ENCODE data around the gene MON2.

MON2 gene

DNA sequence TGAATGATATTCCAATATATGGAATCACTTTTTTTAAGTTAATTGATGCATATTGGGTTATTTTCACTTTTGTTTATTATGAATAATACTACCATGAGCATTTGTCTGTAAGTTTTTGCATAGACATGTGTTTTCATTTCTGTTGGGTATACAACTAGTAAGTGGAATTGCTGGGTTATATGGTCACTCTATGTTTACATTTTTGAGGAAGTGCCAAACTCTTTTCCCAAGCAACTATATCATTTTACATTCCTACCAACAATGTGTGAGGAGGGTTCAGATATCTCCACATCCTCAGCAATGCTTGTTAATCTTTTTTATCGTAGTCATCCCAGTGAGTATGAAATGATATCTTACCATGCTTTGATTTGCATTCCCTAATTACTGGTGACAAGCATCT is 64.0 kb downstream of the MON2 start:
- Histone ChIP-seq H3K36me3 (ENCODE audit: control insufficient read depth, insufficient read depth, low read length) (no peaks in the 10 kb centered on the region), H3K56ac (ENCODE audit: low read length) (no peak overlapping the region), H2BK15ac (replicated peaks; ENCODE audit: low read depth) (no peak overlapping the region), H2BK120ac (ENCODE audit: low read depth, low read length) (no peak overlapping the region), H4K8ac (ENCODE audit: low read depth, low read length) (no peak overlapping the region), H3K4me1 (ENCODE audit: control insufficient read depth, low read depth, low read length) (no peaks in the 10 kb centered on the region), H3K4ac (ENCODE audit: low read depth, low read length) (no peak overlapping the region), H2BK5ac (ENCODE audit: low read length) (no peak overlapping the region), H3K79me1 (ENCODE audit: low read length) (no peaks in the 10 kb centered on the region), H3K27ac (ENCODE audit: low read depth, low read length) (no peak overlapping the region), H3K79me2 (ENCODE audit: control insufficient read depth, insufficient read depth, low read length) (no peaks in the 10 kb centered on the region), H3K4me2 (ENCODE audit: low read length) (no peak overlapping the region), H3K18ac (ENCODE audit: low read length) (no peak overlapping the region), H4K5ac (ENCODE audit: low read length) (no peak overlapping the region), H3K4me3 (ENCODE audit: low read length) (no peak overlapping the region), H2AK5ac (ENCODE audit: low read length) (no peak overlapping the region), H3K23ac (ENCODE audit: low read length) (no peak overlapping the region), H3K27me3 (ENCODE audit: insufficient read depth, low read length, poor library complexity) (no peaks in the 10 kb centered on the region), H3K9ac (ENCODE audit: low read length) (no peak overlapping the region)
- no CpG with 5 or more reads among the region's 1 CpG for WGBS (ENCODE audit: extremely low coverage, insufficient coverage, low lambda C conversion rate)
- no peak for DNase-seq

DNA sequence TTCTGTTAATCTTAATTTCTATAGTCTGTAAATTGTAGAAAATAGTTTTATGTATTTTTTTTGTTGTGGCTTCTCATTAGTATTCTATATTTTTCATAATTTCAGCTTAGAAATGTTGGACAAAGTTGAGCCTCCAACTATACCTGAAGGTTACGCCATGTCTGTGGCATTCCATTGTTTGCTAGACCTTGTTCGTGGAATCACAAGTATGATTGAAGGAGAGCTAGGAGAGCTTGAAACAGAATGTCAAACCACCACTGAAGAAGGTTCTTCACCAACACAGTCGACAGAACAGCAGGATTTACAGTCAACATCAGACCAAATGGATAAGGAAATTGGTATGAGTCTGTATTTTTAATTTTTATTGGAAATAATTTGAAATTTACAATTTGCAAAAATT is 65.7 kb downstream of the MON2 start:
- H3K56ac ChIP-seq (ENCODE audit: low read length) = no peak overlapping the region
- H3K9ac ChIP-seq (ENCODE audit: low read length) = no peak overlapping the region
- no peaks in the 10 kb centered on the region for H3K79me2 ChIP-seq (ENCODE audit: control insufficient read depth, insufficient read depth, low read length)
- no peak overlapping the region for H3K4ac ChIP-seq (ENCODE audit: low read depth, low read length)
- no peak overlapping the region for H2BK15ac ChIP-seq (replicated peaks; ENCODE audit: low read depth)
- no peak overlapping the region for H3K4me2 ChIP-seq (ENCODE audit: low read length)
- H2BK5ac ChIP-seq (ENCODE audit: low read length) = no peak overlapping the region
- H3K79me1 ChIP-seq (ENCODE audit: low read length) = no peaks in the 10 kb centered on the region
- H2AK5ac ChIP-seq (ENCODE audit: low read length) = no peak overlapping the region
- no peak overlapping the region for H2BK120ac ChIP-seq (ENCODE audit: low read depth, low read length)
- H3K18ac ChIP-seq (ENCODE audit: low read length) = no peak overlapping the region
- no peak overlapping the region for H4K5ac ChIP-seq (ENCODE audit: low read length)
- no peak for DNase-seq
- H3K27ac ChIP-seq (ENCODE audit: low read depth, low read length) = no peak overlapping the region
- H3K4me3 ChIP-seq (ENCODE audit: low read length) = no peak overlapping the region
- H3K27me3 ChIP-seq (ENCODE audit: insufficient read depth, low read length, poor library complexity) = no peaks in the 10 kb centered on the region
- no peaks in the 10 kb centered on the region for H3K4me1 ChIP-seq (ENCODE audit: control insufficient read depth, low read depth, low read length)
- H3K23ac ChIP-seq (ENCODE audit: low read length) = no peak overlapping the region
- H3K36me3 ChIP-seq (ENCODE audit: control insufficient read depth, insufficient read depth, low read length) = no peaks in the 10 kb centered on the region
- no CpG with 5 or more reads among the region's 3 CpGs for WGBS (ENCODE audit: extremely low coverage, insufficient coverage, low lambda C conversion rate)
- H4K8ac ChIP-seq (ENCODE audit: low read depth, low read length) = no peak overlapping the region

DNA sequence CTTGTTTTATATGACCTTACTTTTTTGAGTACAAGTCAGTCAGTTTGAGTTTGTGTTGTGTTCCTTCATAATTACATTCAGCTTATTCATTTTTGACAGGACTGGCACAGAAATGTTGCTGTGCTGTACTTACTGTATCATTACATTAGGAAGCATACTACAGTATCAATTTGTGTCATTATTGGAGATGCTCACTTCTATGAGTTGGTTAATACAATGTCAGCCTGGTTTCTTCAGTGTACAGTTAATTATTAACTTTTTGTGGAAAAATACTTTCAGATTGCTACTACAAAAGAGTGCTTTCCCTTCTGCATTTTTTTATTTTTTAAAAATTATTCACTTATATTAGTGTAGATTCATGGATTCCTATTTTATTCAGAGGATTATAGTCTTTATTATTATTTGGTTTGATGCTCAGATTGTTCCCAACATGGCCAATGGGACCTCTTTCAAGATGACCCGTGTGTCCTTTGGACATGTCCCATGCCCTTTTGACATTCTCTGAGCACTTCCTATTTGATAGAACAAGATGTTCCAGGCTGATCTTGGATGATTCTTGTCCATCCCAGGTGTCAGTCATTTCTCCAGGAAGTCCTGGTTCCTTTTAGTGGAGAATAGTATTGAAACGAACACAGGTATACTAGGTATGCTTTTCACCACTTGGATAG is 66.6 kb downstream of the MON2 start:
- DNase-seq = no peak
- Histone ChIP-seq H3K56ac (ENCODE audit: low read length) (no peak overlapping the region), H3K23ac (ENCODE audit: low read length) (no peak overlapping the region), H3K18ac (ENCODE audit: low read length) (no peak overlapping the region), H3K9ac (ENCODE audit: low read length) (no peak overlapping the region), H3K79me1 (ENCODE audit: low read length) (no peaks in the 10 kb centered on the region), H4K8ac (ENCODE audit: low read depth, low read length) (no peak overlapping the region), H3K4me2 (ENCODE audit: low read length) (no peak overlapping the region), H3K79me2 (ENCODE audit: control insufficient read depth, insufficient read depth, low read length) (no peaks in the 10 kb centered on the region), H3K36me3 (ENCODE audit: control insufficient read depth, insufficient read depth, low read length) (no peaks in the 10 kb centered on the region), H4K5ac (ENCODE audit: low read length) (no peak overlapping the region), H3K27ac (ENCODE audit: low read depth, low read length) (no peak overlapping the region), H3K4me3 (ENCODE audit: low read length) (no peak overlapping the region), H2BK15ac (replicated peaks; ENCODE audit: low read depth) (no peak overlapping the region), H3K27me3 (ENCODE audit: insufficient read depth, low read length, poor library complexity) (no peaks in the 10 kb centered on the region), H3K4ac (ENCODE audit: low read depth, low read length) (no peak overlapping the region), H3K4me1 (ENCODE audit: control insufficient read depth, low read depth, low read length) (no peaks in the 10 kb centered on the region), H2AK5ac (ENCODE audit: low read length) (no peak overlapping the region), H2BK5ac (ENCODE audit: low read length) (no peak overlapping the region), H2BK120ac (ENCODE audit: low read depth, low read length) (no peak overlapping the region)
- no CpG with 5 or more reads among the region's 2 CpGs for WGBS (ENCODE audit: extremely low coverage, insufficient coverage, low lambda C conversion rate)

DNA sequence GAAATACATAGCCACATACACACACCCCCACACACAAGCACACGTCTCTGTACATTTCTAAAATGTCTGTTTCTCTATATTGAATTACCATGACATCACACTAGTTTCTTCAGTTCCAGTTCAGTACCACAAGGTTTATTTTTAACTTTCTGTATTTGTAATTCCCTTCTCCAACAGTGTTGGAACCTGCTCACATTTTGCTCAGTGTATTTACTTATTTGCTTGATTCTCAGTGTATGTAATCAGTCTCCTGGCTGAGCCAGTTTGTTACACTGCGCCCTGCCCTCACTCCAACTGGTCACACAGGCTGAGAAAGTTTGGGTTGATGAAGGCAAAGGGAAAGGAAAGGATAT is 67.1 kb downstream of the MON2 start:
- DNase-seq = no peak
- Histone ChIP-seq H3K9ac (ENCODE audit: low read length) (no peak overlapping the region), H3K56ac (ENCODE audit: low read length) (no peak overlapping the region), H3K79me1 (ENCODE audit: low read length) (no peaks in the 10 kb centered on the region), H3K23ac (ENCODE audit: low read length) (no peak overlapping the region), H3K18ac (ENCODE audit: low read length) (no peak overlapping the region), H2AK5ac (ENCODE audit: low read length) (no peak overlapping the region), H2BK5ac (ENCODE audit: low read length) (no peak overlapping the region), H3K36me3 (ENCODE audit: control insufficient read depth, insufficient read depth, low read length) (no peaks in the 10 kb centered on the region), H4K5ac (ENCODE audit: low read length) (no peak overlapping the region), H4K8ac (ENCODE audit: low read depth, low read length) (no peak overlapping the region), H3K27ac (ENCODE audit: low read depth, low read length) (no peak overlapping the region), H3K4me3 (ENCODE audit: low read length) (no peak overlapping the region), H3K4ac (ENCODE audit: low read depth, low read length) (no peak overlapping the region), H2BK120ac (ENCODE audit: low read depth, low read length) (no peak overlapping the region), H3K79me2 (ENCODE audit: control insufficient read depth, insufficient read depth, low read length) (no peaks in the 10 kb centered on the region), H3K4me1 (ENCODE audit: control insufficient read depth, low read depth, low read length) (no peaks in the 10 kb centered on the region), H2BK15ac (replicated peaks; ENCODE audit: low read depth) (no peak overlapping the region), H3K4me2 (ENCODE audit: low read length) (no peak overlapping the region), H3K27me3 (ENCODE audit: insufficient read depth, low read length, poor library complexity) (no peaks in the 10 kb centered on the region)
- no CpG with 5 or more reads among the region's 2 CpGs for WGBS (ENCODE audit: extremely low coverage, insufficient coverage, low lambda C conversion rate)

DNA sequence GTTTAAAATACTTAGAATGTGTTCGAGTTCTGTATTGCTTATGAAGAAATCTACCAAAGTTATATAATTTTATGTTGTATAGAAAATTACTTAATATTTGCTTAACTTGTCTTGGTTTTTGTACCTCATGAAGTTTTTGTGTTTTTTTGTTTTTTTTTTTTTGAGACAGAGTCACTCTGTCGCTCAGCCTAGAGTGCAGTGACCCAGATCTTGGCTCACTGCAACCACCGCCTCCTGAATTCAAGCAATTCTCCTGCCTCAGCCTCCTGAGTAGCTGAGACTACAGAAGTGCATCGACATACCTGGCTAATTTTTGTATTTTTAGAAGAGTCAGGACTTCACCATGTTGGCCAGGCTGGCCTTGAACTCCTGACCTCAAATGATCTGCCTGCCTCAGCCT is 69.9 kb downstream of the MON2 start:
- Histone ChIP-seq H2BK5ac (ENCODE audit: low read length) (no peak overlapping the region), H2BK15ac (replicated peaks; ENCODE audit: low read depth) (no peak overlapping the region), H3K18ac (ENCODE audit: low read length) (no peak overlapping the region), H3K23ac (ENCODE audit: low read length) (no peak overlapping the region), H3K56ac (ENCODE audit: low read length) (no peak overlapping the region), H2BK120ac (ENCODE audit: low read depth, low read length) (no peak overlapping the region), H3K4me1 (ENCODE audit: control insufficient read depth, low read depth, low read length) (no peaks in the 10 kb centered on the region), H3K4me3 (ENCODE audit: low read length) (no peak overlapping the region), H3K79me1 (ENCODE audit: low read length) (no peaks in the 10 kb centered on the region), H3K4ac (ENCODE audit: low read depth, low read length) (no peak overlapping the region), H3K9ac (ENCODE audit: low read length) (no peak overlapping the region), H4K5ac (ENCODE audit: low read length) (no peak overlapping the region), H3K27ac (ENCODE audit: low read depth, low read length) (no peak overlapping the region), H2AK5ac (ENCODE audit: low read length) (no peak overlapping the region), H4K8ac (ENCODE audit: low read depth, low read length) (no peak overlapping the region), H3K4me2 (ENCODE audit: low read length) (no peak overlapping the region), H3K79me2 (ENCODE audit: control insufficient read depth, insufficient read depth, low read length) (no peaks in the 10 kb centered on the region), H3K36me3 (ENCODE audit: control insufficient read depth, insufficient read depth, low read length) (no peaks in the 10 kb centered on the region), H3K27me3 (ENCODE audit: insufficient read depth, low read length, poor library complexity) (no peaks in the 10 kb centered on the region)
- DNase-seq = no peak
- no CpG with 5 or more reads among the region's 4 CpGs for WGBS (ENCODE audit: extremely low coverage, insufficient coverage, low lambda C conversion rate)

DNA sequence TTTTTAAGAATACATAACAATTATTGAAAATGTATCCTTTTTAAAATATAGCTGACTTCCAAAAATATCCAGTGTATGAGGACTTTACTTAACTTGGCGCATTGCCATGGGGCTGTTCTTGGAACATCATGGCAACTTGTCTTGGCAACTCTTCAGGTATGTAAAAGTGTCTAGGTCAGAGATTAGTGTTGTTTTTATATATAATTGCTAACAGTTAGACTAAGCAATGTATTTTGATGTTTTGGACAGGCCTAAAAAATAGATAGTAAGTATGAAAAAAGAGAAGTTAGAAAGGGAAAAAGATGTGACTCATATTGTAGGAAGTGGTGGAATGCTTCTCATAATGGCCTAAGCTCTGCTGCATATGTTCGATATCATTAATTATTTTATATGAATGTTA is 70.9 kb downstream of the MON2 start:
- Histone ChIP-seq H3K9ac (ENCODE audit: low read length) (no peak overlapping the region), H3K79me1 (ENCODE audit: low read length) (no peaks in the 10 kb centered on the region), H4K8ac (ENCODE audit: low read depth, low read length) (no peak overlapping the region), H3K4ac (ENCODE audit: low read depth, low read length) (no peak overlapping the region), H3K79me2 (ENCODE audit: control insufficient read depth, insufficient read depth, low read length) (no peaks in the 10 kb centered on the region), H3K56ac (ENCODE audit: low read length) (no peak overlapping the region), H2BK5ac (ENCODE audit: low read length) (no peak overlapping the region), H3K4me3 (ENCODE audit: low read length) (no peak overlapping the region), H3K23ac (ENCODE audit: low read length) (no peak overlapping the region), H2BK120ac (ENCODE audit: low read depth, low read length) (no peak overlapping the region), H3K27ac (ENCODE audit: low read depth, low read length) (no peak overlapping the region), H3K4me1 (ENCODE audit: control insufficient read depth, low read depth, low read length) (no peaks in the 10 kb centered on the region), H2AK5ac (ENCODE audit: low read length) (no peak overlapping the region), H3K4me2 (ENCODE audit: low read length) (no peak overlapping the region), H4K5ac (ENCODE audit: low read length) (no peak overlapping the region), H3K27me3 (ENCODE audit: insufficient read depth, low read length, poor library complexity) (no peaks in the 10 kb centered on the region), H3K36me3 (ENCODE audit: control insufficient read depth, insufficient read depth, low read length) (no peaks in the 10 kb centered on the region), H3K18ac (ENCODE audit: low read length) (no peak overlapping the region), H2BK15ac (replicated peaks; ENCODE audit: low read depth) (no peak overlapping the region)
- WGBS (ENCODE audit: extremely low coverage, insufficient coverage, low lambda C conversion rate) = no CpG with 5 or more reads among the region's 2 CpGs
- no peak for DNase-seq
